HG03378 (cell line): ENCODE data around the gene MTUS2.

ENCODE experiments used
- ATAC-seq: cut with Tn5 transposase; IDR thresholded peaks from one replicate; pipeline ENCODE4 v1.9.1; 2021; ENCODE audit warnings: mild to moderate bottlenecking, moderate library complexity; ENCODE audit not compliant: unreplicated experiment

The MTUS2 gene

GRCh38 chr13:28856287-28856686 lies 36.1 kb downstream of the MTUS2 start:
- no peak for ATAC-seq

GRCh38 chr13:28859069-28859468 lies 38.9 kb downstream of the MTUS2 start:
- no peak for ATAC-seq

- ATAC-seq, result no peak
Observed at GRCh38 chr13:28859717-28860116, 39.6 kb downstream of the MTUS2 start.

- ATAC-seq, result no peak
Observed at GRCh38 chr13:28864544-28864943, 44.4 kb downstream of the MTUS2 start.

- ATAC-seq, result no peak
Observed at GRCh38 chr13:28865149-28865744, 45.1 kb downstream of the MTUS2 start.

- ATAC-seq, result no peak
Observed at GRCh38 chr13:28865951-28866350, 45.8 kb downstream of the MTUS2 start.

GRCh38 chr13:28866932-28867331 lies 46.8 kb downstream of the MTUS2 start:
- ATAC-seq, result no peak

GRCh38 chr13:28867564-28867963 lies 47.4 kb downstream of the MTUS2 start:
- ATAC-seq, result no peak

GRCh38 chr13:28872427-28873176 lies 52.5 kb downstream of the MTUS2 start:
- ATAC-seq, result no peak

GRCh38 chr13:28875846-28876615 lies 55.9 kb downstream of the MTUS2 start:
- no peak for ATAC-seq

- no peak for ATAC-seq
Observed at GRCh38 chr13:28877408-28877807, 57.3 kb downstream of the MTUS2 start.

GRCh38 chr13:28885181-28885580 lies 65.0 kb downstream of the MTUS2 start:
- no peak for ATAC-seq

- ATAC-seq, result no peak
Observed at GRCh38 chr13:28889086-28889732, 69.1 kb downstream of the MTUS2 start.

GRCh38 chr13:28890712-28891111 lies 70.6 kb downstream of the MTUS2 start:
- ATAC-seq, result no peak

GRCh38 chr13:28918030-28918429 lies 97.9 kb downstream of the MTUS2 start:
- ATAC-seq, result no peak

- ATAC-seq, result no peak
Observed at GRCh38 chr13:28922341-28922740, 102.2 kb downstream of the MTUS2 start.

GRCh38 chr13:28935104-28935503 lies 115.0 kb downstream of the MTUS2 start:
- ATAC-seq, result no peak

GRCh38 chr13:28942906-28943305 lies 122.8 kb downstream of the MTUS2 start:
- no peak for ATAC-seq

GRCh38 chr13:28953714-28954418 lies 133.7 kb downstream of the MTUS2 start:
- no peak for ATAC-seq

GRCh38 chr13:28954419-28954725 lies 134.2 kb downstream of the MTUS2 start:
- ATAC-seq, result no peak

- ATAC-seq, result no peak
Observed at GRCh38 chr13:28954810-28955209, 134.7 kb downstream of the MTUS2 start.
